NCI-H748 (cell line): ENCODE results near the gene PRKCE.

ENCODE experiments used
- DNase-seq: peaks from one replicate; lab custom pipeline; 2025; ENCODE audit not compliant: unreplicated experiment; lab: John Stamatoyannopoulos, UW

PRKCE gene

DNA sequence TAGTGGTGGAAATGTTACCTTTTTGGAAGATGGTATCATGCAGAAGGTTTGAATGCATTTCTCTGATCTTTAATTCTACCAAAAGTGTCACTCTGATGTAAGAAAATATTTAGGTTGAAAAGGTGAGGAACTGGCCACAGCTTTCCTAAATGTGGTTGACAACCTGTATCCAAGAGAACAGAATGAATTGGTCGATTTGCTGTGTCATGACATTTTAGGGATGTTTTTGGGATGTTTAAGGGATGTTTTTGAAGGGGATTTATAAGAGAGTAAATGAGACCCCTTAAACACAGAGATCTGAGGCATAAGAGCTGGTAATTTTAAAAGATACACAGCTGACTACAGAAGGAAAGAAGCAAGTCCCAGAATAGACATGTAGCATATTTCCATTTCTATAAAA, 375.0 kb downstream of the PRKCE start:
- no peak for DNase-seq

- peak; percentile 18 for DNase-seq
Observed at GRCh38 chr2:46029332-46029811, 377.9 kb downstream of the PRKCE start.

DNA sequence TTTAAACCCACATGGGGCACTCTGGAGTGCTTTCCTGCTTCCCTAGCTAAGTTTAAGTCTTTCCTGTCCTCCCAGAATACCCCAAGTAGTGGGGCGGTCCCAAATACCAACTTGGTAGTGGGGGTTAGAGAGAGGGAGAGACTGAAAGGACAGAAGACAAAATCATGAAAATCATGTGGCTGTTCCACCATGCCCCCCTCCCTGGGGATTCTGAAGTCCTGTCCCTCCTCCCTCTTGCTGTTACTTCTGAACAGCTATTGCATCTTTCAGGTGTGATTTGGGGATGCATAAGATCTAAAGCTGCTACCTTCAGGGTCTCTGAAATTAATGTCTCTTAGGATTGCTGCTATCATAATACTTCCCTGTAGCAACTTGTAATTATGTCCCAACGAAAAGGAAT, 378.9 kb downstream of the PRKCE start:
- no peak for DNase-seq

DNA sequence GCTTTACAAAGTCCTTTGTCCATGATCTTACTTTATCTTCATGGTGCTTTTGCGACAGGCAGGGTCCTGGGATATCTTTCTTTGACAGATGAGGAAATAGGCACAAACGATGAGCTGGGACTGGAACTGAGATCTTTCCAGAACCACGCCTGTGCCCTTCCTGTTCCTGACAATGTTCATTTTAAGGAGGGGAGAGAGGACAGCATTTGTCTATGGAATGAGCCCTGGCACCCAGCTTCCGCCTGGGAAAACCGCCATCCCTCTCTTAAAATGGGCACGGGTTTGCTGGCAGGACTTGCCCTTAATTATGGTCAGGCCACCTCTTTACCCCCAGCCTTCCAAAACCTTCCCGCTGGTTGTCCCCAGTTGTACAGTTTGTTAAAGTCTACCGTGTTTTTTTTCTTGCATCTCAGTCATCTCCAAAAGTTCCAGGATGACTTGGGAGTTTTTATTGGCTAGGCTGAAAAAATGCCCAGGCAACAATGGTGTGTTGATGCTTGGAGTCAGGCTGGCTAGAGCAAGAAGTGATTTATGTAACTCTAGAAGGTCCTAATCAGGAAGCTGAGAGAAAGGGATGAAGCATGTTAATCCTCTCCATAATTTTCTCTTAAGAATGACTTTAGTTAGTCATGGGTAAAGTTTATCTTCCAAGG, 380.8 kb downstream of the PRKCE start:
- no peak for DNase-seq

- DNase-seq = no peak
Observed at GRCh38 chr2:46032996-46033395, 381.5 kb downstream of the PRKCE start.

- DNase-seq = no peak
Observed at GRCh38 chr2:46034535-46034934, 383.1 kb downstream of the PRKCE start.

- DNase-seq = no peak
Observed at GRCh38 chr2:46036929-46037328, 385.5 kb downstream of the PRKCE start.

- no peak for DNase-seq
Observed at GRCh38 chr2:46039543-46040303, 388.2 kb downstream of the PRKCE start.

GRCh38 chr2:46040563-46041155, 389.2 kb downstream of the PRKCE start:
- no peak for DNase-seq

DNA sequence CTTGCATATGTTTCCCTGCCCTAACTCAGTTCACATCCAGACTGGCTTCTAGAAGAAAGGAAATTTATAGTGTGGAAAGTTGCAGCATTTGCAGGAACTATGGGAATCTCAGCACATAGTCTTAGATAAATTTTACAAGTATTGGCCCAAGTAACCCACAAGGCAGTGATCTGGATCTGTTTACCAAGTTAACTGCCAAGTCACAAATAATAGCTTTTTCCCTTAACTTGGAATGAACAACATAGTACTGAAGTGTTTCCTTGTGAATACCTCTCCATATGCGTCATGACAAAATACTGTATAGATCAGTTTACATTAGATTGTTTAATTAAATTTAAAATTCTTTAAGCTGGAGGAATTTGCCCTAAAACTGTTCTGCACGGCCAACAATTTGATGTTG, 390.0 kb downstream of the PRKCE start:
- DNase-seq = no peak

- no peak for DNase-seq
Observed at GRCh38 chr2:46042207-46042637, 390.7 kb downstream of the PRKCE start.

- no peak for DNase-seq
Observed at GRCh38 chr2:46042711-46043110, 391.2 kb downstream of the PRKCE start.

- DNase-seq = no peak
Observed at GRCh38 chr2:46045888-46046287, 394.4 kb downstream of the PRKCE start.

DNA sequence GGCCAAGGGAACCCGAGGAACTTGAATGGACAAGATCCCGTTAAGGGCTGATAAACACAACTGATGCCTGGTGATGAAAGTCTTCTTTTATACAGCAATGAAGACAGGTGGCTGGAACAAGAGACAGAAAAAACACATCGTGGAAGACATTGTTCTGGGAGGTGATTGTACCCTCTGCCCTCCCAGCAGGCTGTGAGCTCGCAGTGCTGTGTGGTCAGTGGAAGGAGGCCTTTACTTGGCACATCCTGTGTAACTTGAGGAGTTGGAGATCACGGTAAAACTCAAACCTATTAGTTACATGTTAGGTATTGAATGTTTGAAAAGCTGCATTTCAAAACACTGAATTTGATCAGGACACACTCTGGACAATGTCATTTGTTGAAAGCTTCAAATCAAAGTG, 395.8 kb downstream of the PRKCE start:
- no peak for DNase-seq

DNA sequence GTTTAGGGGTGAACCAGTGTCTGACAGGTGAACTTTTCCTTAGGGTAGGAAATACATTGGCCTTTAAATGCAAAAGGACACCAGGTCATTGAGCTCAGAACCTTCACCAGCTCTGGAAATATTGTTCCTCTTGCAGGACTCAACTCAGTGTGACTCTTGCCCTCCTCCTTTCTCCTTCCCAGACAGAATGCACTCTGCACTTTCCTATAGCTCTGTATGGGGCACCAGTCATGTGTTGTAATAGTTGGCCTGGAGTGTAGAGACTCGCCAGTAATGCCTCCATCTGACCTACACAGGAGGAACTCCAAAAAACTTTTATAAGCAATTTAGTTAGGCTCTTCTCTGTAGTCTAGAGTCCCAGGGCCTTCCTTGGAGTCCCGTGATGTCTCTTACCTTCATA, 397.2 kb downstream of the PRKCE start:
- no peak for DNase-seq

DNA sequence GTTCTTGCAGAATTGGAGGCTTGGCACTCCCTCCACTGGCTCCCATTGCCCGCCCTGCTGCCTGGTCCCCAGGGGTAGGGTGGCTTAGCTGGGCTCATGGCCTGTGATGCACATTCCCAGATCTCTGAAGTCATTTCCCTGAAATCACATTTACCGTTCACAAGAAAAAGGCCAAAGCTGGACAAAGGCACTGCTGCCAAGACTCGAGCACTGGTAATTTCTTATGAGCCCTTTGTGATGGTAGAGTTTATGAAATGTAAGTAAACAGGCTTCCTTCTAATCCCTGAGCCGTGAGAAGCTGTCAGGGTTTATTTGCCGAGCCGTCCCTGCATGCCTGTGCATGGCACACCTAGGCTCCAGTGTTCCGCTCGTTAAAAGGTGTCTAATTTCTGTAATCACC, 398.6 kb downstream of the PRKCE start:
- no peak for DNase-seq

GRCh38 chr2:46050489-46050888, 399.0 kb downstream of the PRKCE start:
- no peak for DNase-seq

DNA sequence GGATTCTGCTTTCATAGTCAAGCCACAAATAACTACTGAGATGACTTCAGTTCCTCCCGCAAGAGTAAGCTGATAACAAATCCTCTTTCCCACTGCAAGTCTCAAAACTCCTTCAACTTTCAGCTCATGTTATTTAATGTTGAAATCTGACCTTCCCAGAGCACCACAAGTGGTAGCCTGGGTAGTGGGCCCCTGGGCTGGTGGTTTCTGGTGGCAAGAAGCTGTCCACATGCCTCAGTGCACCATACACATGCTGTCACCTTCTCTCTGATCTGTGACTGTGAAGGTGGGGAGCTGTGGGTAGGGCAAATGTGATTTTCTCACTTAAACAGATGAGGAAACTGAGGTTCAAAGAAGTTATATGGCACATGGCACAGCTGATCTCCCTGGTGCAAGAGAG, 399.6 kb downstream of the PRKCE start:
- DNase-seq = no peak

- no peak for DNase-seq
Observed at GRCh38 chr2:46053564-46053963, 402.1 kb downstream of the PRKCE start.

GRCh38 chr2:46056541-46056940, 405.1 kb downstream of the PRKCE start:
- no peak for DNase-seq

GRCh38 chr2:46058140-46058539, 406.7 kb downstream of the PRKCE start:
- DNase-seq = no peak
